CD4-positive, alpha-beta T cell treated with Interleukin-12 subunit alpha and Interleukin-12 subunit beta, for 1 hour (primary cell): Measurements from ENCODE around the gene THBS2.
"Not testable (repeated sequence)": the region's sequence is repeated elsewhere in the genome, so short reads cannot be mapped to it uniquely, and the experiment has no call there.

Experiments
- DNase-seq: peaks from one replicate; pipeline ENCODE4 v3.0.0-alpha.2; 2020

The THBS2 gene

GRCh38 chr6:169229615-169230321 lies 23.9 kb downstream of the THBS2 start:
- no peak for DNase-seq

GRCh38 chr6:169227116-169227515 lies 26.5 kb downstream of the THBS2 start:
- no peak for DNase-seq

DNA sequence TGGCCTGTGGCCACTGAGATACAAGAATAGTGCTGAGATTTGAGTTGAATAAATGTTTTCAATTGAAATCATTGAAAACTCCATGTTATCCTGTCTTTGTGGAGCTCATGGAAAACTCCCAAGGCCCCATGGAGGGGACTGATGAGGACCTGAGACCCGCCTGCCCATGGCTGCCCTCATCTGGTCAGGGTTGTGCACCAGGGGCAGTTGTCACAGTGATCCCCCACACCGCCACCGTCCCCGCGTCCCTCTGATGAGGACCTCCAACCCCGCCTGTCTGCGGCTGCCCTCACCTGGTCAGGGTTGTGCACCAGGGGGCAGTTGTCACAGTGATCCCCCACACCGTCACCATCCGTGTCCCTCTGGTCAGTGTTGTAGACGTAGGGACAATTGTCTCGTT lies 27.8 kb downstream of the THBS2 start:
- DNase-seq: no peak

GRCh38 chr6:169225131-169225576 lies 28.5 kb downstream of the THBS2 start:
- DNase-seq: no peak

DNA sequence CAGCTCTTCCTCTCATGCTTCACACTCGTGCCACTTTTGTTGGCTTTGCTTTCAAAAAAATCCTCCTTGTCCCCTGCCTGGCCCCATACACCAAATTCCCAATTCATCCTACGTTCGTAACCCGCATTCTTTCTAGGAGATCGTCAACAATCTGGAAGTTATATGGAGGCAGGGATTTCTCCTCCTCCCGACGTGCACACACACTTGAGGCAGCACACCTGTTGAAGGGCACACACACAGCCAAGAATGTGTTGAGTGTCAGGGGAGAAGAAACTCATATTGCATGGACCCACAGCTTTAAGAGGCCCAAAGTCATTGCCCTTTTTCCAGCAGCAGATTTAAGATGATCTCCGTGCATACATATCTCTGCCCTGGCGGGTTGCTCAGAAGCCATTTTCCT lies 28.9 kb downstream of the THBS2 start:
- no peak for DNase-seq

- DNase-seq: no peak
These were observed 29.4 kb downstream of the THBS2 start for GRCh38 chr6:169224185-169224695.

DNA sequence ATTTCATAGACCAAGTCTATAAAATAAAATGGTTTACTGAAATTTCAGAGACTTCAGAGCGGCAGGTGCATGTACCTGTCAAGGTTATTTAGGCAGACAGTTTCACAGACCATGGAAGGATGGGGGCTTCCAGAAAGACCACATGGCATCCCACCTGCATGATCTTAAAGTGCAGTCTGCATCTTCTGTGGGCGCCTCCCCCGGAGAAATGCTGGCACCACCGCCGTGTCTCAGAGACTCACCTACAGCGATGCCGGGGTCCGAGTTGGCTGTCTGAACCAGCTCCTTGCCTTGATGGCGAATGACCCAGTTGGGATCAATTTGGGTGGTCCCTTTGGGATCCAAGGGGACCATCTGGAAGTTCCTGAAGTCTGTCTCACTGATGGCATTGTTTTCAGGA lies 30.6 kb downstream of the THBS2 start:
- DNase-seq: no peak

DNA sequence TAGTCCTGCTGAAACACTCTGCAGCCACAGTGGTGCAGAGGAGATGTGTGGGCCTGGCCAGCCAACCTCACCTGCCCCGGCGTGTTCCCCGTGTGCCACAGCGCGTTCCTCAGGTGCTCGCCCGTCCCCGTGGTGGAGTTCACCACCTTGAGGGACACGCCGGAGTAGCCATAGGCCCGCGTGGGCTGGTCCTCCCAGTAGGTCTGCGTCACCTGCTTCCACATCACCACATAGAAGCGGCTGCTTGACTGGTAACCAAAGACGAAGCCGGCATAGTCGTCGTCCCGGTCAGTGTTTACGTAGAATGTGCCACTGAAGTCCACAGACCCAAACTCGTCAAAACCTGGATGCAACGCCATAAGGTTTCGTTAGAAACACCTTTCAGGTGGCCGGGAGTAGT lies 31.5 kb downstream of the THBS2 start:
- DNase-seq: no peak

GRCh38 chr6:169221264-169221663 lies 32.4 kb downstream of the THBS2 start:
- no peak for DNase-seq

DNA sequence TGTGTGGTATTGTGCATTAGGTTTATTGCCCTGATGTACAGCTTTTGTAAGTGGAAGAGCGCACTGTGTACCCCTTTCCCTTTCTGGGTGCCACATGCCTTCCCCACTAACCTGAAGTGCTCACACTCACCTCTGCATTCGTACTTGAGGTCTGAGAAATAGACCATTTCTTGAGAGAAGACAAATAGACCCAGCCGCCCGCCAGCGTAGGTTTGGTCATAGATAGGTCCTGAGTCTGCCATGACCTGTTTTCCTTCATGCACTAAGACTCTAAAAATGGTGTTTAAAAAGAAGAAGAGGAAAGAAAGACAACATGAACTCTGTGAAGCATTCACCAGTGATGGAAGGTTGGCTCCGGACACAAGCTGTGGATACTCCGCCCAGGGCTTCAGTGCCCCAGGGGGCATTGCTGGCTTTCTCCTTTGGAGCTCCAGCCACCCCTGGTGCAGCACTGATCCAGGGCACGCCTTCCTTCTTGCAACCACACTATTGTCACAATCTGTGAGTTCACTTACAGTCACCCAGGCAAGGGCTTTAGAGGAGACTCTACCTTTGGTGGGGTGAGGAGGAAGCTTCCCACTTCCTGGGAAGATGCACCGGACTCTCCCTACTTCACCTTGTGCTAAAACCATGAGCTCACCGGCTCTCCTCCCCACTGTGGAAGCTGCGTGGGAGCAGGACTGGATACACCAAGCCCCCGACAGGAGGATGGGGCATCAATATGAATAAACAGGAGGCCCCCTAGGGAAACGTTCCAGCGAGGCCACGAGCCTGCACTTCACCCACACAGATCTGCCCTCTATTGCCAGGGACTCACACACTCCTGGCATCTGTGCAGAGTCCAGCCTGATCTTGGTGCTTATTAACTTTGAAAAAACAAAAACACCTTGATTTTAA lies 33.3 kb downstream of the THBS2 start:
- no peak for DNase-seq

- no peak for DNase-seq
These were observed 35.7 kb downstream of the THBS2 start for GRCh38 chr6:169217972-169218371.

GRCh38 chr6:169216830-169217229 lies 36.8 kb downstream of the THBS2 start:
- no peak for DNase-seq

- no peak for DNase-seq
These were observed 38.4 kb downstream of the THBS2 start for GRCh38 chr6:169215201-169215681.

DNA sequence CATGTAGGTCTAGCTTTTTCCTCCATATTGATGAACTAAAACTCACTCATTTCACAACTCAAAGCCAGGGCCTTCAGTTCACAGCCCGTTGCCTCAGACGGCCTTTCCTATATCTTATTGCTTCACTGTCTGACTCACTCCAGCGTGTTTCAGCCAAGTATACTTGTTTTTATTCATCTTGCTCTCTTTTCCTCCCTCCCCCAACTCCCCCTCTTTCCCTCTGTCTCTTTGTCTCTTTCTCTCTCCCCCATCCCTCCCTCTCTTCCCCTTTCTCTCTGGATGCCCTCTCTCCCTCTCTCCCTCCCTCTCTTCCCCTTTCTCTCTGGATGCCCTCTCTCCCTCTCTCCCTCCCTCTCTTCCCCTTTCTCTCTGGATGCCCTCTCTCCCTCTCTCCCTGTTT lies 38.9 kb downstream of the THBS2 start:
- DNase-seq: not testable (repeated sequence)

- DNase-seq: no peak
These were observed 39.7 kb downstream of the THBS2 start for GRCh38 chr6:169213814-169214520.

DNA sequence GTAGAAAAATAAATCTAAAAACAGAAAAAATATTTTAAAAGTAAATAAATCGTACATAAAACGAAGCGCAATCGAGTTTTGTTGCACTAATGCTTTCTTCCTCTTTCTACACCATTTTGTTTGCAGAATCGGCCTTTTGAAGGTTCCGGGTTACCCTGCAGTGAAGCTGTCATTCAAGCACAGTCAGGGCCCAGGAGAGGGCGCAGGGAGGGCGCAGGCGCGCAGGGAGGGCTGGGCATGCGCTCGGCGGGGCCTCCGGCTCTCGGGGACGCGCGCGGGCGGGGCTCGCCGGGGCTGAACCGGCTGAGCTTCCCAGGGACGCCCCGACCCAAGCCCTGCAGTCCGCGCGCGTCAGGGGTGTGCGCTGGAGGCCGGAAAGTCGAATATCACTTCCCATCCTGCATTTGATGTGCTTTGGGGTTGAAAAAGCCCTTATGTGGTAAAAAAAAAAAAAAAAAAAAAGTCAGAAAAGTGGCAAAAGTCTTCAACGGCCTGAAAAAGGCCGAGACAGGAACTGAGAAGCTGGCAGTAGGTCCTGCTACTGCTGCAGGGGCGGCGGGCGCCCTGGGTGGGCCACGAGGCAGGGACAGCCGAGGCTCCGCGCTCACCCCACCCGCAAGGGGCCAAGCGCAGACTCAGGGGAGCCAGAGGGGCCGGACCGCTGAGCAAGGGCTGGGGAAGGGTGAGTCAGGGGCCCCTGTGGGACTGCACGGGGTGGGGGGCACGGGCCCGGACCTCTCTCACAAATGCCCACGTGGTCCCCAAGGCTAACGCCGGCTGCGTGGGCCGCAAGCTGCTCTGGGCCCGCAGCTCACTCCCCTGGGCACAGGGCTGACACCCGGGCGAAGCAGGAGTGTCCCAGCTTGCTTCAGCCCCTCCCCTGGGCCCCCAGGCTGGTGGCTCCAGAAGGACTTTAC lies 40.5 kb downstream of the THBS2 start:
- DNase-seq: peak; percentile 92

DNA sequence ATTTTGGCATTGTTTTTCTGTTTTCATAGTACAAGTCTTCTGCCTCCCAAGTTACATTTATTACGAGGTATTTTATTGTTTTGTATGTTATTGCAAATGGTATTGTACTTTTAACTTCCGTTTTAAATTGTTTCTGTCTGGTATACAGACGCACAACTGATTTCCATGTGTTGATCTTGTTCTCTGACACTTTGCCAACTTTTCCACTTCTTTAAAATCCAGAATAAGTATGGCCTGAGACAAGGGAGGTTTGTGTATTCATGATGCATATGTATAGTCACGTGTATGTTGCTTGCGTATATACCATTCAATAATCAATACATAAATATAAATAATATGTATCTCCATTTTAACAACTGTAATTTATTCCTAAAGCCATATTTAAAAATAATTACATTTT lies 41.2 kb downstream of the THBS2 start:
- DNase-seq: no peak

DNA sequence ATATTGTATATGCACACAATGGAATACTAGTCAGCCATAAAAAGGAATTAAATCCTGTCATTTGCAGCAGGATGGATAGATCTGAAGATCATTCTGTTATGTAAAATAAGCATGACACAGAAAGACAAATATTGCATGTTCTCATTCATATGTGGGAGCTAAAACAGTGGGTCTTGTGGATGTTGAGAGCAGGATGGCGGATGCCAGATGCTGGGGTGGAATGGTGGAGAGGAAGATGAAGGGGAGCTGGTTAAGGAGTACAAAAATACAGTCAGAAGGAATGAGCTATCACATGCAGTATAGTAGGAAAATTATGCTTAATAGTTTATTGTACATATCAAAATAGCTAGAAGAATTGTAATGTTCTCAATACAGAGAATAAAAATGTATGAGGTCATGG lies 41.8 kb downstream of the THBS2 start:
- DNase-seq: no peak

DNA sequence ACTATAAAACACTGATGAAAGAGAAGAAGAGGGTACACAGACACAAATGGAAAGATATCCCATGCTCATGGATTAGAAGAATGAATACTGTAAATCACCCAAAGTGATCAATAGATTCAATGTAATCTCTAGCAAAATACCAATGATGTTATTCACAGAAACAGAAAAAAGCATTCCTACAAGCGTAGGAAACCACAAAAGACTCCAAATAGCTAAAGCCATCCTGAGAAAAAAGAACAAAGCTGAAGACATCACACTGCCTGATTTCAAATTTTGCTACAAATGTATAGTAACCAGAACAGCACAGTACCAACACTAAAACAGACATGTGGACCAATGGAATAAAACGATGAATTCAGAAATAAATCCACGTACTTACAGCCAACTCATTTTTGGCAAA lies 43.0 kb downstream of the THBS2 start:
- no peak for DNase-seq

DNA sequence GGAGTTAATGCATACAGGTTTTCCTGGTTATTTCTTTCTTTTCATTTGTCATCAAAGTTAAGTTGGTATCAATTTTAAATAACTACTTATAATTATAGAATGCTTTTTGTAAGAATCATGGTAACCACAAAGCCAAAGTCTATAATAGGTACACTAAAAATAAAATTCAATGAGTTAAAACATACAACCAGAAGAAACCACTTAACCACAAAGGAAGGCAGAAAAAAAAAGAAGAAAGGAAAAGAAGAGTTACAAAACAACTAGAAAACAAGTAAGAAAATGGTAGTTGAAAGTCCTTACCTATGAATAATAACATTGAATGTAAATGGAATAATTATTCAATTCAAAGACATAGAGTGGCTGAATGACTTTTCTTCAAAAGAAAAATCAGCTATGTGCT lies 45.6 kb downstream of the THBS2 start:
- no peak for DNase-seq

GRCh38 chr6:169207482-169207881 lies 46.2 kb downstream of the THBS2 start:
- DNase-seq: no peak
